GM12878 (cell line): ENCODE measurements around the gene RBM10. TPM values are rescaled to one million over a fixed set of nuclear protein-coding genes. Genes with fewer than 3 reads are reported as not detected.

Experiments
- BACH1 ChIP-seq: fragments of 450-650 bp; IDR thresholded peaks from 2 replicates; pipeline ENCODE4 v1.6.1; 2017; ENCODE audit warnings: mild to moderate bottlenecking, borderline replicate concordance
- BHLHE40 ChIP-seq, 2 experiments: fragments of 450-650 bp in 1 of 2; IDR thresholded peaks; 2 replicates each; pipeline ENCODE4 v1.6.1; 2011 to 2017; ENCODE audit warnings: low read depth in 2 of 2, borderline replicate concordance in 1 of 2, improper control_type of control experiment in 1 of 2, low read length in 1 of 2, mild to moderate bottlenecking in 1 of 2
- DPF2 ChIP-seq: fragments of 450-650 bp; IDR thresholded peaks from 2 replicates; pipeline ENCODE4 v1.6.1; 2017; ENCODE audit warnings: mild to moderate bottlenecking
- EP300 ChIP-seq, 2 experiments: fragments of 150-350 bp in 1 of 2; IDR thresholded peaks; 2 replicates each; pipeline ENCODE4 v1.6.1; 2011 to 2012; ENCODE audit warnings: low read depth in 2 of 2, low read length in 2 of 2, borderline replicate concordance in 1 of 2, improper control_type of control experiment in 1 of 2, inconsistent platforms in 1 of 2; ENCODE audit not compliant: control insufficient read depth in 1 of 2
- IKZF1 ChIP-seq: fragments of 450-650 bp; conservative IDR thresholded peaks from 2 replicates; pipeline ENCODE4 v1.6.1; 2017; ENCODE audit warnings: antibody characterized with exemption, mild to moderate bottlenecking
- IRF4 ChIP-seq: IDR thresholded peaks from 2 replicates; pipeline ENCODE4 v1.6.1; 2011; ENCODE audit warnings: low read depth, low read length
- NR2F1 ChIP-seq: fragments of 450-650 bp; conservative IDR thresholded peaks from 2 replicates; pipeline ENCODE4 v1.6.1; 2017; ENCODE audit warnings: mild to moderate bottlenecking
- PAX5 ChIP-seq: IDR thresholded peaks from 2 replicates; pipeline ENCODE4 v1.6.1; 2011; ENCODE audit warnings: low read depth, low read length, borderline replicate concordance
- RAD21 ChIP-seq: IDR thresholded peaks from 2 replicates; pipeline ENCODE4 v1.6.1; 2011; ENCODE audit warnings: mild to moderate bottlenecking, low read depth, low read length, moderate library complexity; ENCODE audit not compliant: insufficient read depth
- RAD51 ChIP-seq: fragments of 450-650 bp; IDR thresholded peaks from 2 replicates; pipeline ENCODE4 v1.6.1; 2016; ENCODE audit warnings: moderate library complexity, mild to moderate bottlenecking, inconsistent platforms
- TCF3 ChIP-seq: IDR thresholded peaks from 2 replicates; pipeline ENCODE4 v1.6.1; 2012; ENCODE audit warnings: low read depth, mild to moderate bottlenecking, low read length, borderline replicate concordance; ENCODE audit not compliant: insufficient read depth
- WRNIP1 ChIP-seq: IDR thresholded peaks from 2 replicates; pipeline ENCODE4 v1.6.1; 2011; ENCODE audit warnings: low read depth, low read length, improper control_type of control experiment, borderline replicate concordance
- ZBED1 ChIP-seq: IDR thresholded peaks from 2 replicates; pipeline ENCODE4 v1.6.1; 2016; ENCODE audit warnings: borderline replicate concordance
- polyA plus RNA-seq, 11 experiments: library from polyadenylated mRNA; depleted of rRNA in 4 of 11; unstranded in 6 of 11; stranded (reverse) in 5 of 11; fragments of >200 nt; fragmentation: Nextera tagmentation in 4 of 11; fragmentation: Illumina TruSeq in 1 of 11; extraction: Ambion mirVana in 4 of 11; extraction: Trizol in 1 of 11; gene quantifications; 1 replicate in 1 of 11; 2 replicates in 10 of 11; pipeline versions ENCODE4 v1.2.1 to v1.2.3, GENCODE V29; 2011 to 2016; ENCODE audit warnings: inconsistent platforms in 2 of 11, missing spikeins in 2 of 11, low read depth in 1 of 11
- total RNA-seq, 4 experiments: library from RNA; depleted of rRNA in 3 of 4; stranded (reverse); fragments of >200 nt in 3 of 4; fragmentation: Illumina TruSeq in 1 of 4; extraction: Trizol in 1 of 4; gene quantifications; 2 replicates each; pipeline versions ENCODE4 v1.2.1 to v1.2.3, GENCODE V29; 2013 to 2021
- TF ChIP-seq, protein P1 (sequence below): IDR thresholded peaks from 2 replicates; pipeline ENCODE4 v1.6.1; 2012; ENCODE audit warnings: low read depth, low read length, improper control_type of control experiment
- TF ChIP-seq, protein P2 (sequence below): fragments of 450-650 bp; IDR thresholded peaks from 2 replicates; pipeline ENCODE4 v1.6.1; 2016; ENCODE audit warnings: mild to moderate bottlenecking
- TF ChIP-seq, protein P3 (sequence below): fragments of 450-650 bp; IDR thresholded peaks from 2 replicates; pipeline ENCODE4 v1.6.1; 2017; ENCODE audit warnings: antibody characterized with exemption, mild to moderate bottlenecking, moderate library complexity
- TF ChIP-seq, protein P4 (sequence below): IDR thresholded peaks from 2 replicates; pipeline ENCODE4 v1.6.1; 2011; ENCODE audit warnings: low read depth, mild to moderate bottlenecking, low read length, moderate library complexity, borderline replicate concordance; ENCODE audit errors: extremely low read depth
- TF ChIP-seq, protein P5 (sequence below): fragments of 450-650 bp; IDR thresholded peaks from 2 replicates; pipeline ENCODE4 v1.6.1; 2017; ENCODE audit warnings: mild to moderate bottlenecking, low read depth, inconsistent platforms; ENCODE audit not compliant: poor library complexity, severe bottlenecking

Gene RBM10
- total and polyA plus RNA-seq, 10 of the 15 experiments (the other 5 are each of a cell fraction or from before 2014, with no cell fraction given): 1.4 to 60.0 (median 29.8) TPM

DNA sequence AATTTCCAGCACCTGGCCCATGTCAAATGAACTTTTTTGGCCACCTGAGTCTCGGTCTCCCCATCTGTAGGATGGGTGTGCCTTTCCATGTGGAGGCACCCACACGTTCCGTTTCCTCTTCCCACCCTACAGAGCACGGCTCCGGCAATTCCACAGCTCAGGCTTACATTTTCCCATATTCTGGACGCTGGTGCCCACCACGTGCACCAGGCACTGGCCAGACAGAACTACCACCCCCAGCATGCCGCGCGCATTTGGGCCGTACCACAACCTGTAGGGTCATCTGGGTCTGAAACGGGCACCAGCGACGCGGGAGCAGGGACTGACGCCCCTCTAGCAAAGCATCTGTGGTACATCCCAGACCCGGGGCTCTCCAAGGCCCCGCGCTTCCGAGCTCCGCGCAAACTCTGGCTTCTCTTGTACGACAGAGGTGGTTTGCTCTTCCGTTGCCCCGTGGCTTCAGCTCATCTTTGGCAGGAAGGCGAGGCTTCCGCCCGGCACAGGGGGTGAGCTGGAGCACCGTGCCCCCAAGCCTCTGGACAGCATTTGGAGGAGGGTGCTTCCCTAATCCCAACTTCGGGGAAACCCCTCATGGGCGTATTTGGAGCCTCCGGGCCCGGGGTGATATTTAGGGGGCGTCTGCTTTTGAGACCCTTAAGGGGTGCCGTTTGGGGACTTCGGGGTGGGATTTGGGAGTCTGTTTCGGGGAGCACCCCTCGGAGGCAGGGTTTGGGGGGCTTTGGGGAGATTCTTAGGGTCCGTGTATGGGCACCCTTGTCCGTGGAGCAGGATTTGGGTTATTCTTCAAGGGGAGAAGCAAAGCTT, 45.6 kb downstream of the RBM10 start (continued):
- no peak for TF ChIP-seq ZBED1
- TF ChIP-seq RAD51: peak; percentile 62
- TF ChIP-seq WRNIP1: no peak
- TF ChIP-seq DPF2: no peak
- TF ChIP-seq, protein P1, sequence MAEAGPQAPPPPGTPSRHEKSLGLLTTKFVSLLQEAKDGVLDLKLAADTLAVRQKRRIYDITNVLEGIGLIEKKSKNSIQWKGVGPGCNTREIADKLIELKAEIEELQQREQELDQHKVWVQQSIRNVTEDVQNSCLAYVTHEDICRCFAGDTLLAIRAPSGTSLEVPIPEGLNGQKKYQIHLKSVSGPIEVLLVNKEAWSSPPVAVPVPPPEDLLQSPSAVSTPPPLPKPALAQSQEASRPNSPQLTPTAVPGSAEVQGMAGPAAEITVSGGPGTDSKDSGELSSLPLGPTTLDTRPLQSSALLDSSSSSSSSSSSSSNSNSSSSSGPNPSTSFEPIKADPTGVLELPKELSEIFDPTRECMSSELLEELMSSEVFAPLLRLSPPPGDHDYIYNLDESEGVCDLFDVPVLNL: no peak
- TF ChIP-seq, protein P2, sequence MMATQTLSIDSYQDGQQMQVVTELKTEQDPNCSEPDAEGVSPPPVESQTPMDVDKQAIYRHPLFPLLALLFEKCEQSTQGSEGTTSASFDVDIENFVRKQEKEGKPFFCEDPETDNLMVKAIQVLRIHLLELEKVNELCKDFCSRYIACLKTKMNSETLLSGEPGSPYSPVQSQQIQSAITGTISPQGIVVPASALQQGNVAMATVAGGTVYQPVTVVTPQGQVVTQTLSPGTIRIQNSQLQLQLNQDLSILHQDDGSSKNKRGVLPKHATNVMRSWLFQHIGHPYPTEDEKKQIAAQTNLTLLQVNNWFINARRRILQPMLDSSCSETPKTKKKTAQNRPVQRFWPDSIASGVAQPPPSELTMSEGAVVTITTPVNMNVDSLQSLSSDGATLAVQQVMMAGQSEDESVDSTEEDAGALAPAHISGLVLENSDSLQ: no peak
- peak; percentile 95 to 97 for TF ChIP-seq BHLHE40 (IDR thresholded peaks at IDR 0.05; ENCODE audit: borderline replicate concordance in 1 of 2, low read depth in 2 of 2, low read length in 1 of 2)
- no peak for TF ChIP-seq NR2F1
- TF ChIP-seq, protein P3, sequence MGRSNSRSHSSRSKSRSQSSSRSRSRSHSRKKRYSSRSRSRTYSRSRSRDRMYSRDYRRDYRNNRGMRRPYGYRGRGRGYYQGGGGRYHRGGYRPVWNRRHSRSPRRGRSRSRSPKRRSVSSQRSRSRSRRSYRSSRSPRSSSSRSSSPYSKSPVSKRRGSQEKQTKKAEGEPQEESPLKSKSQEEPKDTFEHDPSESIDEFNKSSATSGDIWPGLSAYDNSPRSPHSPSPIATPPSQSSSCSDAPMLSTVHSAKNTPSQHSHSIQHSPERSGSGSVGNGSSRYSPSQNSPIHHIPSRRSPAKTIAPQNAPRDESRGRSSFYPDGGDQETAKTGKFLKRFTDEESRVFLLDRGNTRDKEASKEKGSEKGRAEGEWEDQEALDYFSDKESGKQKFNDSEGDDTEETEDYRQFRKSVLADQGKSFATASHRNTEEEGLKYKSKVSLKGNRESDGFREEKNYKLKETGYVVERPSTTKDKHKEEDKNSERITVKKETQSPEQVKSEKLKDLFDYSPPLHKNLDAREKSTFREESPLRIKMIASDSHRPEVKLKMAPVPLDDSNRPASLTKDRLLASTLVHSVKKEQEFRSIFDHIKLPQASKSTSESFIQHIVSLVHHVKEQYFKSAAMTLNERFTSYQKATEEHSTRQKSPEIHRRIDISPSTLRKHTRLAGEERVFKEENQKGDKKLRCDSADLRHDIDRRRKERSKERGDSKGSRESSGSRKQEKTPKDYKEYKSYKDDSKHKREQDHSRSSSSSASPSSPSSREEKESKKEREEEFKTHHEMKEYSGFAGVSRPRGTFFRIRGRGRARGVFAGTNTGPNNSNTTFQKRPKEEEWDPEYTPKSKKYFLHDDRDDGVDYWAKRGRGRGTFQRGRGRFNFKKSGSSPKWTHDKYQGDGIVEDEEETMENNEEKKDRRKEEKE: peak; percentile 91
- TF ChIP-seq BACH1: no peak; the same call in 1 of the 2 replicates
- TF ChIP-seq, protein P4, sequence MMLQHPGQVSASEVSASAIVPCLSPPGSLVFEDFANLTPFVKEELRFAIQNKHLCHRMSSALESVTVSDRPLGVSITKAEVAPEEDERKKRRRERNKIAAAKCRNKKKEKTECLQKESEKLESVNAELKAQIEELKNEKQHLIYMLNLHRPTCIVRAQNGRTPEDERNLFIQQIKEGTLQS: no peak
- peak; percentile 89 for TF ChIP-seq IKZF1
- no peak for TF ChIP-seq RAD21
- TF ChIP-seq TCF3: no peak
- TF ChIP-seq PAX5: no peak
- TF ChIP-seq, protein P5, sequence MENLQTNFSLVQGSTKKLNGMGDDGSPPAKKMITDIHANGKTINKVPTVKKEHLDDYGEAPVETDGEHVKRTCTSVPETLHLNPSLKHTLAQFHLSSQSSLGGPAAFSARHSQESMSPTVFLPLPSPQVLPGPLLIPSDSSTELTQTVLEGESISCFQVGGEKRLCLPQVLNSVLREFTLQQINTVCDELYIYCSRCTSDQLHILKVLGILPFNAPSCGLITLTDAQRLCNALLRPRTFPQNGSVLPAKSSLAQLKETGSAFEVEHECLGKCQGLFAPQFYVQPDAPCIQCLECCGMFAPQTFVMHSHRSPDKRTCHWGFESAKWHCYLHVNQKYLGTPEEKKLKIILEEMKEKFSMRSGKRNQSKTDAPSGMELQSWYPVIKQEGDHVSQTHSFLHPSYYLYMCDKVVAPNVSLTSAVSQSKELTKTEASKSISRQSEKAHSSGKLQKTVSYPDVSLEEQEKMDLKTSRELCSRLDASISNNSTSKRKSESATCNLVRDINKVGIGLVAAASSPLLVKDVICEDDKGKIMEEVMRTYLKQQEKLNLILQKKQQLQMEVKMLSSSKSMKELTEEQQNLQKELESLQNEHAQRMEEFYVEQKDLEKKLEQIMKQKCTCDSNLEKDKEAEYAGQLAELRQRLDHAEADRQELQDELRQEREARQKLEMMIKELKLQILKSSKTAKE: peak; percentile 63
- TF ChIP-seq IRF4: no peak
- TF ChIP-seq EP300 (IDR thresholded peaks at IDR 0.05; ENCODE audit: borderline replicate concordance in 1 of 2, control insufficient read depth in 1 of 2, low read depth in 2 of 2, low read length in 2 of 2): no peak
